Activated T-cell treated with anti-CD3 and anti-CD28 coated beads for 24 hours (primary cell): Measurements from ENCODE around the gene CCDC183.
"Not testable (repeated sequence)": the region's sequence is repeated elsewhere in the genome, so short reads cannot be mapped to it uniquely, and the experiment has no call there.

Source experiments
- DNase-seq: peaks from one replicate; pipeline ENCODE4 v3.0.0-alpha.2; 2020; ENCODE audit warnings: low read depth

CCDC183 gene

DNA sequence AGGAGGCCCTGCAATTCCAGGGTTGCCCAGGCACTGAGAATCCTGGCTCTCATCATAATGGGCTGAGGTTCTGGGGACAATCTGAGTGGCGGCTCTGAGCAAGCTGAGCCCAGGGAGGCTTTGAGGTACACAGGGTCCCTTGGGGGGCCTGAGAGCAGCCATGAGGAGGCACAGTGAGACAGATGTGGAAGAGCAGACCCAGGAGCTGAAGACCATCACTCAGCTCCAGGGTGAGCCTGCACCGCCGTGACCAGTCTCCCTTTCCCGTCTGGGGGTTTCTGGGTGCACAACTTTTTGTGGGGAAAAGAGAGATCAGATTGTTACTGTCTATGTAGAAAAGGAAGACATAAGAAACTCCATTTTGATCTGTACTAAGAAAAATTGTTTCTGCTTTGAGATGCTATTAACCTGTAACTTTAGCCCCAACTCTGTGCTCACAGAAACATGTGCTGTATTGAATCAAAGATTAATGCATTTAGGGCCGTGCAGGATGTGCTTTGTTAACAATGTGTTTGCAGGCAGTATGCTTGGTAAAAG is at the start of gene CCDC183:
Gene CCDC183, plus strand, starts transcription at position 101 of the 537 bp plus-strand sequence. Its CDS starts 60 bp downstream, at position 161.
- no peak for DNase-seq

DNA sequence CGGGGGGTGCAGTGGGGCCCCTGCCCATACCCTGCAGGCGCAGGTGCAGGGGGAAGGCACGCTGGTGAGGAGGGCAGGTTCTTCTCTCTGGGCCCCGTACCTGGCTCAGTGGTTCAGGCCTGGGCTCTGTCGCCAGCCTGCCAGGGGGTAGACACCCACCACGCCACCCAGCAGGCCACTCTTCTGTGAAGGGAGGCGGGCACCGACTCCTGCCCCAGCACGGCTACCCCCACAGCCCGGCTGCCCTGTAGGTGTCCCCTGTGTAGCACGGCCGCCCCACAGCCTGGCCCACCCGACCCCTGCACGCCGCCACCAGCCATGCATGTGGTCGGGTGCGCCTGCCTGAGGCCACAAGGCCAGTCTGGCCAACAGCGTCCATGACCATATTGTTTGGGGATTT is 49.5 kb upstream of the CCDC183 start:
- no peak for DNase-seq

- no peak for DNase-seq
These were observed 48.7 kb upstream of the CCDC183 start for GRCh38 chr9:136747161-136748060.

DNA sequence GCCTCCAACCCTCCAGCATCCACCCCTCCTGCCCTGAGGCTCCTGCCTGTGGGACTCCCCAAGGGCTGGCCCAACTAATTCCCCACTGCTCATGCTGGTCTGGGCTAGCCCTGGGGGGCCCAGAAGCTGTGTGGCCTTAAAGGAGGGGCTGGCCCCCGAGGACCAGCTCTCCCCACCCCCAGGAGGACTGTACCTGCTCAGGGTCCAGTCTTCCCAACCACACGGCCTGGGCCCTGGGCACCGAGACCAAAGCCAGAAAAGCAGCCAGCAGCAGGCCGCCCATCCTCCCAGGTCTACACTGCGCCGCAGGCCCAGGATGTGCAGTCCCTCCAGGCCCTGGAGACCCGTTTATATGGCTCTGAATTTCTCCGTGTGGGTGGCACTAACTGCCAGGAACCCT is 47.9 kb upstream of the CCDC183 start, which contains the start of gene LCN6:
Gene LCN6, minus strand, starts transcription at position 325 of the 400 bp plus-strand sequence. Its CDS starts 42 bp downstream, at position 283.
- no peak for DNase-seq

DNA sequence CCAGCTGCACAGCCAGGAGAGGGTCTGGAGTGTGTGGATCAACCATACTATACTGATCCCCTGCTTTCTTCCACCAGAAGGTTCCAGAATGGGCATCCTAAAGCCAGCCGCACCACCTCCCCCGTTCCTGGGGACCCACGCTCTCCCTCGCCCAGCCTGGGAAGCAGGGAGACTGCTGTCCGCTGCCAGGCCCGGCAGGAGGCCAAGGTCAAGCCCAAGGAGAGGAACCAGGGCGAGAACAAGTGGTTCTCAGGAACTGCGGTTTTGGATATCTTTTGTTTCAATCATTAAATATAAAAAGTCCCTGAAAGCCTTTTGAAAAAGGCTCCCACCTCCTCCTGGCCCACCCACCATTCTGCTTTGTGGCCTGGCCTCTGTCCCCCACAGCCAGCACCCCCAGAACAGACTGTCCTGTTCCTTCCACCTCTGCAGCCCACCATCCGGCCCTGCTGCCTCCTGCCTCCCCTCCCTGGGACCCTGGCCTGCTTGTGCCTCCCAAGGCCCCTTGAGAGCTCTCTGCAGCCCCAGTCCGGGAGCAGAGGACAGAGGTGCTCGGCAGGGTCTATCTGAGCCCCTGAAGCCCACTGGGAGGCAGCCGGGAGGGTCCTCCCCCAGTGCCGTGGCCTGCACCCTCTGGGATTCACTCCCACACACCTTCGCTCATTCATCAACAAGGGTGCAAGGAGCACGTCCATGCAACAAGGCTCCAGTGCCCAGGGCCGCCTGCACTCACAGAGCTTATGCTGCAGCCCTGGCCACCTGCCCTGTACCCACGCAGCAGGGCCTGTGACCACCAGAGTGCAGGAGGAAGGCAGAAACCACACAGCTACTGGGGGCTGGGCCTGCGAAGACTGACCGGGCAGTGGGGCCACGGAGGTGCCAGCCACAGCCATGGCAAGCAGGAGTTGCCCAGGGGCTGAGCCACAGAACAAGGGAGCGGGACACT is 47.2 kb upstream of the CCDC183 start:
- DNase-seq: no peak

- no peak for DNase-seq
These were observed 45.6 kb upstream of the CCDC183 start for GRCh38 chr9:136750526-136750925.

DNA sequence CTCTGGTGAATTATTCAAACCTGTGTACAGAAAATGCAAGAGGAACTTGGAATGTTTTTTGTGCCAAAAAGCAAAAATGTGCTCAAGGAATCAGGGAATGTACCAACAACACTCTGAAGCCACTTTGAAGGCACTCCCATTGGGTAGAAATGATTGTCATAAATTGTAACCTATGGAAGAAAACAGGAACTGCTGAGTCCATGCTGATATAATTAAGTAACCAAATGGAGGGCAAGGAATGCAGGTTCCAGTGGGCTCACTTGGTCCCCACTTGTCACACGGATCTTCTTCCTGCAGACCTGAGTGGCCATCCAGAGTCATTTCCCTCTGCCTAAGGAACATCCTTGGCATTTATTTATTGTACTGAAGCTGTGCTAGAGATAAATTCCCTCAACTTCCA is 44.9 kb upstream of the CCDC183 start:
- no peak for DNase-seq

DNA sequence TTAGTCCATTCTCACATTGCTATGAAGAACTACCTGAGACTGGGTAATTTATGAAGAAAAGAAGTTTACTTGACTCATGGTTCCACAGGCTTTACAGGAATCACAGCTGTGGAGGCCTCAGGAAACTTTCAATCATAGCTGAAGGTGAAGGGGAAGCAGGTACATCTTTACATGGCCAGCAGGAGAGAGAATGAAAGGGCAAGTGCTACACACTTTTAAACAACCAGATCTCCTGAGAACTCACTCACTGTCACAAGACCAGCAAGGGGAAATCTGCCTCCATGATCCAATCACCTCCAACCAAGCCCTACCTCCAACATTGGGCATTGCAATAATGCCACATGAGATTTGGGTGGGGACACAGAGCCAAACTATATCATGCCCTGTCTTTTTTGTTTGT is 44.3 kb upstream of the CCDC183 start:
- no peak for DNase-seq

DNA sequence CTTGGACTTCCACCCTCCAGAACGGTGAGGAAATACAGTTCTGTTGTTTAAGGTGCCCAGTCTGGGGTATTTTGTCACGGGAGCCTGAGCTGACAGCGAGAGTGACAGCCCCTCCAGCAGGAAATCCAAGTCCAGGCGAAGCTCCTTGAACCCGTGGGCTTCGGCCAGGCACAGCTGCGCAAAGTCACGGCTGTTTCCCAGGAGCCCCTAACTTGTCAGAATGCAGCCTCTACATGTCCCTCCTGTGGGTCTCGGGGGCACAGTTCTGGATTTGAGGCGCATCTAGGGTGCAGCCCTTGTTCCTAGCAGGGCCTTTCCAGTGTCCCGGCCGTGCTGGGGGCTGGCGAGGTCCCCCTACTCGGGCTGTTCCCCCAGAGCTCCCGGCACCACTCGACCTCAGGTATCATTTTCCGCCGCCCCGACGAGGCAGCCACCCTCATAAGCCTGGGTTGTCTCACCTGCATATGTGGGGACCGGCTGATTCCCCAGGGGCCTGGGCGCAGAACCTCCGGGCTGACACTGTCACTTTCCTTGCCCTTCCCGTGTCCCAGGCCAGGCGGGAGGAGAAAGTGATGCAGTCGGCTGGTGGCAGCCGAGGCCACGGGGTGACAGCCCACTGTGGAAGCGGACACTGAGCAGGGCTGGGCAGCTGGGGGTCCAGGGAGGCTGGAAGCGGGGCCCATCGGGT is 42.6 kb upstream of the CCDC183 start:
- DNase-seq: no peak

DNA sequence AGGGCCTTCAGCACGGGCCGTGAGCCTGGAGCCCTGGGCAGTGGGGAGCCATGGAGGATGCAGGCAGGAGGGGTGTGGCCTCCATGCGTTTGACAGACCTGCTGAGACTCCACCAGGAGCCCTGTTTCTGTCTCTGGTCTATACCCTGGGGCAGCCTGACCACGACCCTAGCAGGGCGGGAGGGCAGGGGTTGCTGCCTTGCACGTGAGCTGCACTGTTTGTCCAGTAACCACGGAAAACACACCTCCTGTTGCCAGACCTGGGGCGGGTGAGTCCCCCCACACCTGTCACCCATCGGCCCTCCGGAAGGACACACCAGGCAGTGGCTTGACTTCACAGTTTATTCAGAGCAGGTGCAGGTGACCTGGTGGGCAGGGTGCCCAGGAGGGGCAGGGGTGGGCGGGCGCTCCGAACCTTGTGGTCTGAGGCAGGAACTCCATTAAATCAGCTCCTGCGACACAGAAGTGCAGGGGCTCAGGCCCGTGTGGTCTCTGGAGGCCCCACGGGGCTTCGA is 42.0 kb upstream of the CCDC183 start:
- DNase-seq: no peak

GRCh38 chr9:136754626-136755301 is 41.4 kb upstream of the CCDC183 start:
- no peak for DNase-seq

DNA sequence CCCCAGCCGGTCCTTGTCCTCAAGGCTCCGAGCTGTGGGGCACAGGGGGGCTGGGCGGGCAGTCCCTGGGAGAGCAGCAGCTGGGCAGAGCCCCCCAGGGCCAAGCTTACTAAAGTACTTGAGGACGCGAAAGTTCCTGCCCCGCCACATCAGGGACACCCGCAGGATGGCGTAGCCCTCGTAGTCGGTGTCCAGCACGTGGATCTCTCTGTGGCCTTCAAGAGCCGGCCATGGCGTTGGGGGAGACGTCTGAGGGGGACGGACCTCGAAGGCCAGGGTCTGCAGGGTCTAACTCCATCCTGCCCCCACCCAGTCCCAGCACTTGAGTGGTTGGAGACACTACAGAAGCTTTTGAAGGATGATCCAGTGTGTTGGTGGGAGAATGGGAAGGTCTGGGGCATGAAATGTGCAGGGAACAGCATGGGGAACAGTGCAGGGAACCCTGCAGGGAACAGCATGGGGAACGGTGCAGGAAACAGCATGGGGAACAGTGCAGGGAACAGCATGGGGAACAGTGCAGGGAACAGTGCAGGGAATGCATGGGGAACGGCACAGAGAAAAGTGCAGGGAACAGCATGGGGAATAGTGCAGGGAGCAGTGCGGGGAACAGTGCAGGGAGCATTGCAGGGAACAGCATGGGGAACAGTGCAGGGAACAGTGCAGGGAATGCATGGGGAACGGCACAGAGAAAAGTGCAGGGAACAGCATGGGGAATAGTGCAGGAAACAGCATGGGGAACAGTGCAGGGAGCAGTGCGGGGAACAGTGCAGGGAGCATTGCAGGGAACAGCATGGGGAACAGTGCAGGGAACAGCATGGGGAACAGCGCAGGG is 40.6 kb upstream of the CCDC183 start:
- not testable (repeated sequence) for DNase-seq

DNA sequence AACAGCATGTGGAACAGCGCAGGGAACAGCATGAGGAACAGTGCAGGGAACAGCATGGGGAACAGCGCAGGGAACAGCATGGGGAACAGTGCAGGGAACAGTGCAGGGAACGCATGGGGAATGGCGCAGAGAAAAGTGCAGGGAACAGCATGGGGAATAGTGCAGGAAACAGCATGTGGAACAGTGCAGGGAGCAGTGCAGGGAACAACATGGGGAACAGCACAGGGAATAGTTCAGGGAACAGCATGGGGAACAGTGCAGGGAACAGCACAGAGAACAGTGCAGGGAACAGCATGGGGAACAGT is 40.1 kb upstream of the CCDC183 start:
- DNase-seq: no peak

GRCh38 chr9:136756836-136757235 is 39.3 kb upstream of the CCDC183 start:
- DNase-seq: no peak

- no peak for DNase-seq
These were observed 38.8 kb upstream of the CCDC183 start for GRCh38 chr9:136757328-136757727.

DNA sequence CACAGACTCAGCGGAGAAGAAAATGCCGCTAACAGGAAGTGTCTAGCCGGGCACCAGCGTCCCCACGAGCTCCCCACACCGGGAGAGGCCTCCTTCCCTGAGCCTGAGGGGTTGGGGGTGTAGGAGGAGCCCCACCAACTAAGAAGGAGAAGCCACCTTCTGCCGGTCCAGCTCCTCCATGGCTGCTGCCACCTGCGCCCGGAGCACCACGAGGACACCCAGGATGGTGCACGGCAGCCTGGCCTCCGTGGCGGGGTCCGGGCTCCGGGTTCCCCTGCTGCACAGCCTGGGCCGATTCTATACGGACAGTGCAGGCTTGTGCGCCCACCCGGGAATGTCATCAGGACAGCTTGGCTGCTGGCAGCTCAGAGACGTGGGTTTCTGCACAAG is 38.4 kb upstream of the CCDC183 start:
- DNase-seq: no peak

GRCh38 chr9:136759001-136759400 is 37.1 kb upstream of the CCDC183 start:
- no peak for DNase-seq

DNA sequence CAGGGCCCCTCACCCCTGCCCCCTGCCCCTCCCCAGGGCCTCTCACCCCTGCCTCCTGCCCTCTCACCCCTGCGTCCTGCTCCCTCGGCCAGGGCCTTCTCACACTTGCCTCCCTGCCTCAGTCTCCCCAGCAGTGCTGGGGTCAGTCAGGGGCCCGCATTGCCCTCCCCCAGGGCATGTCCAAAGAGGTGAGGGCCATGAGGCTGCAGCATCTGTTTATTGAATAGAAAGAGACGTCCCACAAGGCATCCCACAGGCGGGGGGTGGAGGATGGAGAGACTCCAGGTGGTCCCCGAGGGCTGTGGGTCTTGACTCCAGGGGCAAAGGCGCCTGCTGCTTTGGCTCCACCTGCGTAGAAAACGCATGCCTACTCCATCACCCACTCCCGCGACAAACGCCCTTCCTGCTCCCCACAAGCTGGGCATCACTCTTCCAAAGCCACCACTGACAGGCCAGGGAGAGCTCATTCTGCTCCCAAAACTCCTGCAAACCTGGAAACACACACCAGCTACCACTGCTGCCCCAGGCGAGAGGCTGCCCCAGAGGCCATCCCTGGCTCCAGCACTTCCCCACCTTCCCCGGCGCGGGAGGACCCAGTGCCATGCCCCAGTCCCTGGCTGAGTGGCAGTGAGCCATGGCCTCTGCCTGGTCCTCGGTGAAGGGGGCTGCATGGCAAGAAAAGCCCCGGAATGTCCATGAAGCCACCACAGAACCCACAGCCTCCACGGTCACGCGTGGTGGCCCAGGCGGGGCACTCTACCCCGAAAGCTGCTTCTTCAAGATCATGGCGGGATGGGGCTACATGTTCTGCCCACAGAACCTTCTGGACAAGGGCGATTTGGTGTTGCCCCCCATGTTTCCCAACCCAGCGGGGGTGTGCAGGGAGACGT is 36.5 kb upstream of the CCDC183 start:
- no peak for DNase-seq

GRCh38 chr9:136760424-136760823 is 35.7 kb upstream of the CCDC183 start:
- DNase-seq: no peak
